Hematopoietic multipotent progenitor cell treated with erythropoietin and hydrocortisone succinate and interleukin-3 and kit ligand, for 4 days (in vitro differentiated cells): ENCODE data around the gene ANAPC1.
"Not testable (repeated sequence)": the region's sequence is repeated elsewhere in the genome, so short reads cannot be mapped to it uniquely, and the experiment has no call there.

Source experiments
- DNase-seq: peaks from one replicate; pipeline ENCODE4 v3.0.0-alpha.2; 2015

The ANAPC1 gene

GRCh38 chr2:111784081-111784480 lies 99.9 kb downstream of the ANAPC1 start:
- DNase-seq: not testable (repeated sequence)

DNA sequence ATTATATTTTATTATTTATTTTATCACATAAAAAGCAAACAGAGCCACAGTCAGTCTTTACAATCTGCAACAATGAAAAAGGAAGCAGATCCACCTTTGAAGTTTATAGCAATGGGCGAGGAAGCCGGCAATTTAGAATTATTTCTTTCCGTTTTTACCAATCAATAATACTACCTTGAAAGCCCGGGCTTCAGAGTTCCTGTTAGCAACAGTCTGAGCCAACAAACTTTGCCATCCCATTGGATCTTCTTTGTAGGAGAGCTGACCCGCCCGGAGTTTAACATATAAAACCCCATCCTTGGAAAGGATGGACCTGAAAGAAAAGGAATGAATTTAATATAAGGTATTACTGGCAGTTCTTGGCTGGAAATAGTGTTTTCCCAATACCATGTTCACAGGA lies 101.8 kb downstream of the ANAPC1 start:
- not testable (repeated sequence) for DNase-seq

DNA sequence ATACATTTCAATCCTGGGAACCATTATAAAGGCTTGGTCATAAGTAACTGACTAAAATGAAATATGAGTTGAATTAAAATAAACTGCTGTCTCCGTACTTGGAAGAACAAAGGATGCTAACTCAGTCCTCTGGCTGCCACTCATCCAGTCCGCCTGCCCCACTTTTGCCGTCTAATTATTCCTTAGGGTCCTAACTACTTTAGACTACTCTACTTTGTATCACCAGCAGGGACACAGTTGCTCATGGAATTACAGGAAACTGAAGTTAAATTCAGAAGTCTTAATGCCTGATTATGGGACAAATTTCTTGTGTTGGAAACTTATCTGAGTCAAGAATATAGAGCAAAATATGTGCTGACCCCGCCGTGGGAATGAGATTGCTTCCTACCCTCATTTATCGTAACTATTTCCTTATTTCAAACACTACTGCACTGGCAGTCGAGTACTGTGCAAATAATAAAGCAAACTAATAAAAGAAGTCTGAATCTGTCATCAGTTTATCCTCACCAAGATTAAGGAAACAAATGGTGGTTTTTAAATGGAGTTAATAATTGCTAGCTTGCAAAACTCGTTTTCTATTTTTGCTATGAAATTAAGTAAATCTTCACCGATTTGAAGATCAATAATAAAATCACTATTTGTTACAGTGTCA lies 102.4 kb downstream of the ANAPC1 start:
- not testable (repeated sequence) for DNase-seq

DNA sequence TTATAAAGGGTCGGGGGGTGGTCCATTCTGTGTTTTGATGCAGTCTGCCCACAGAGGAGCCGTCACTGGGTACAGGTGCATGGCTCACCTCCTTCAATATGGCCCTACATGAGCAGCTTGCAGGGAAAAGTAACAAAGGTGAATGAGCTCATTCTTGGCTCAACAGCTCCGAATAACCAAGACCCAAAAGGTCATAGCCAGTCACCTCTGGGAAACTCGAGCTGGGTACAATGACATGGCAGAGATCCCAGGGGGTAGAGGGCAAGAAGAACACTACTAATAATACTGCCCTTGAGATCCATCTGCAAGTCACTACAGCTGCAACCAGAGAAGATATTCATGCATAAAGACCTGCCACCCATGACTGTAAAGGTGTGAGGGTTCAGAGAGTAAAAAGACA lies 106.8 kb downstream of the ANAPC1 start:
- DNase-seq: not testable (repeated sequence)

DNA sequence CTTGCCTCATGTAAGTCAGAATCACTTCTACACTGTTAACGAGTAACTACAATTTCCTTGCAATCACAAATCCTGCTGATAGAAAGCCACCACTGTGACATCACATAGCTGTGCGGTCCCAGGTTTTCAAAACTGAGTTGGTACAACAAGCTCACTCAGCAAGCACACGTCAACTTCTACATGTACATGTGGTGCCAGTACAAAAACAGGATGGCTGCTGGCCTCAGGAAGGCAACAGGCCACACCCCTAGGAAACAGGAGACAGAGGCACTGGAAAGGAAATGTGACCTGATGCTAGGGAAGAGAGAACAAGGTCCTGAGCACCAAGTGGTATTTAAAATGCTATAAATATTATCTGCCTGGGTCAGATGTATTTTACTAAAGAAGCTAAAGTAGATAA lies 107.7 kb downstream of the ANAPC1 start:
- not testable (repeated sequence) for DNase-seq

- DNase-seq: not testable (repeated sequence)
Observed at GRCh38 chr2:111772180-111772579, 111.8 kb downstream of the ANAPC1 start.

DNA sequence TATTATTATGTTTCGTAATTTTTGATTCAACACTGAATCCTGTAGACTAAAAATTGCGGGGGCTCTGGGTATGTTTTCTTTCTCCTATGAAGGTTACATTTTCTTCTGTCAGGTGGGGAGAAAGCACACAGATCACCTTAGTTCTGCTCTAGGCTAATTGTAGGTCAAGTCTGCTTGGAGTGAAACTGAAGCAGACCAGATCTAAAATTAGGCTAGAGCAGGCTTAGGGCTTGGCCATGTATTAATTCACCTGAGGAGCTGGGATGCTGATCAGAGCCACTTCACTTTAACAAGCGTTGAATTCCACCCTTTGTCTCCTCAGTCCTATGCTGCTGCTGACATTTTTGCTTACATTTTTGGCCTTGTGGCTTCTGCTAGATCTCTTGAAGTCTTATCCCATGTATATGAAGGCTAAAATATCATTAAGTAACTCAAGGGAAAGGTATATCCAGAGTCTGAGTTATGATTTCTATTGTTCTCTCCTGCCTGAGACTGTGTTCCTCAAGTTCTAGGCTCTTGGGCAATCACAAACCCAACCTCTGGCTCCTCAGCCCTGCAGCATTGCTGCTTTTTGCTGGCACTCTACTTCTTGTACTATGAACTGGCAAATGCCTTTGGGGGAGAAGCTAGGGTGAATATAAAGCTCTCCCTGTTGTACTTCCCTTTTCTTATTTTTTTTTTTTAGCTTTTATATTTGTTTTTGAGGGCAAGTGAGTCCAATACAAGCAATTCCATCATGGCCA lies 112.9 kb downstream of the ANAPC1 start:
- not testable (repeated sequence) for DNase-seq

- peak; percentile 47 for DNase-seq
Observed at GRCh38 chr2:111768266-111769190, 115.5 kb downstream of the ANAPC1 start.

DNA sequence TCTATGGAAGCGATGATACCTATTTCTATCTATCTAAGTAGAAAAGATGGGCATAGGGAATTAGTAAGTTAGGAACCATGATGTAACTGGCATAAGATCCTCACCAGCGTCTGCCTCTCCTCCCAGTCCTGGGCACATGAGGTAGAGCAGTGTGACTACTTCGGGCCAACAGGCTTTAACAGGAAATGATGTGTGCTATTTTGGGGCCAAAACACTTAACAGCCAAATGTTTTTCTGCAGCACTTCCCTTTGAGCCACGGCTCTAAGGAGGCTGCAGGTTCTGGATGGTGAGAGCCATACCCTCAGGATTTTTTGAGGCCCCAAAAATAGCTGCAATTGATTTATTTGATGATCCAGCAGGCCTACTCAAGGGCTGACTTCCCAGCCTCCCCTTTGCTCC lies 116.9 kb downstream of the ANAPC1 start:
- peak; percentile 18 for DNase-seq

DNA sequence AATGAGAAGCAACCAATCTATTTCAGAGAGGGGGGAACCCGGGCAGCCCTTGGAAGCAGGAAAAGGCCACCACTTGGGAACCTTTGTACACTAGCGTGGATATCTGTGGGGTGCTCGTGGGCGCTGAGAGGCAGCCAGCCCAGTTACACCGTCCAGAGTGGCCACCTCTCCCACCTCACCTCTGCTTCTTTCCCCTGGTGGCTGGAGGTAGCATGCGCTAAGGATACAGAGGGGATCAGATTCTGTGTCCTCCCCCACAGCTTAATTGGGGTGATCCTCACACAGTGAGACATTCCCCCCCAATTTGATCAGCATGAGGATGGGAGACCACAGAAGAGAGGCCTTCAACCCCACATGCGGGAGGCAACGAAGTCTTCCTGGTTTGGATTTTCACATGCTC lies 117.7 kb downstream of the ANAPC1 start:
- DNase-seq: not testable (repeated sequence)

GRCh38 chr2:111764151-111764550 lies 119.8 kb downstream of the ANAPC1 start:
- DNase-seq: not testable (repeated sequence)

DNA sequence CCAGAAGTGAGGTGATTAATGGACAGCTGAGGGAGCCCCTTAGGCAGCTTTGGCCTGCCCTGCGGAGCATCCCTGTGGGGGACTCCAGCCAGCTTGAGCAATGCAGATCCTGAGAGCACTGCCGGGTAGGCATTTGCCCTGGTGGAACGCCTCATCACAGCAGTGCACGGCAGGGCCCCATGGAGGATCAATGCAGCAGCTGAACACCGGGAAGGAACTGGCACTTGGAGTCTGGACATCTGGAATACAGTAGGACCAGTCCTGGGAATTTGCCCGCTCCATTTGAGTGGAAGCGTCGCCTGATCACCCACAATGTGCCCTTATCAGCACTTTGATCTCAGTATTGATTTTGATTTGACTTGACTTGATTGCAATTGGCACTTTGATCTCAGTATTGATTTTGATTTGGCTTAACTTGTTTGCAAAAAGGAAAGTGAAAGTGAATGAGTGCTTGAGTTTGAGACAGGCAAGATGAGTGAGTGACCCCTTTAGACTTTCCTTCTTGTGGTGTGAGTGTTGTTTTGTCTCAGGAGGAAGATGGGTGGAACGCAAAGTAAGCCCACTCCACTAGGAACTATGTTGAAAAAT lies 123.2 kb downstream of the ANAPC1 start:
- not testable (repeated sequence) for DNase-seq

DNA sequence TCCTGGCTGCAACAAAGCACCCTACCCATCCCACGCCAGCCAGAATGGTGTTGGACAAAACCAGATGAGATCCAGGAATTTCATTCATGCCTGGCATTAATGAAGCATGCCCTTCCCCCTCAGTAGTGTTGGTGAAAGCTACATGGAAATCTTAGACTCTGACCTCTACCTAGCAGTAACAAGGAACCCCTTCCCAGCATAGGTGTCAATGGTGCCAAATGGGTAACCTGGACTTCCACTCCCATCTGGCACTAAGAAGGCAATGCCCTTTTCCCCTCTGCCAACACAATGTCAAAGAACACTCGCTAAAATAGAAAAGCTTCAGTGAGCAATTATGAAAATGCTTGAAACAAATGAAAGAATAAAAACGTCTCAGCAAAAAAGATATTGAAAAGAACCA lies 131.5 kb downstream of the ANAPC1 start:
- DNase-seq: not testable (repeated sequence)

GRCh38 chr2:111750641-111751040 lies 133.4 kb downstream of the ANAPC1 start:
- DNase-seq: not testable (repeated sequence)

DNA sequence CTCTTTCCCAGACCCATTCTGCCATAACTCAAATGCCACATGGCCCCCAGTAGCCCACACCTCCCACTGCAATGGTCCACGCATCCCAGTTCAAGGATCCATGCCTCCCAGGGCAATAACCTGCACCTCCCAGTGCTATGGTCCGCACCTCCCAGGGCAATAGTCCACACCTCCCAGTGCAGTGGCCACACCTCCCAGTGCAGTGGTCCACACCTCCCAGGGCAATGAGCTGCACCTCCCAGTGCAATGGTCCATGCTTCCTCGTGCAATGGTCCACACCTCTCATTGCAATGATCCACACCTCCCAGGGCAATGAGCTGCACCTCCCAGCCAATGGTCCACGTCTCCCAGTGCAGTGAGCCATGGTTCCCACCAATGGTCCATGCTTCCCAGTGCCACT lies 135.6 kb downstream of the ANAPC1 start:
- not testable (repeated sequence) for DNase-seq

GRCh38 chr2:111747410-111748115 lies 136.4 kb downstream of the ANAPC1 start:
- DNase-seq: not testable (repeated sequence)

- not testable (repeated sequence) for DNase-seq
Observed at GRCh38 chr2:111744751-111745150, 139.2 kb downstream of the ANAPC1 start.

DNA sequence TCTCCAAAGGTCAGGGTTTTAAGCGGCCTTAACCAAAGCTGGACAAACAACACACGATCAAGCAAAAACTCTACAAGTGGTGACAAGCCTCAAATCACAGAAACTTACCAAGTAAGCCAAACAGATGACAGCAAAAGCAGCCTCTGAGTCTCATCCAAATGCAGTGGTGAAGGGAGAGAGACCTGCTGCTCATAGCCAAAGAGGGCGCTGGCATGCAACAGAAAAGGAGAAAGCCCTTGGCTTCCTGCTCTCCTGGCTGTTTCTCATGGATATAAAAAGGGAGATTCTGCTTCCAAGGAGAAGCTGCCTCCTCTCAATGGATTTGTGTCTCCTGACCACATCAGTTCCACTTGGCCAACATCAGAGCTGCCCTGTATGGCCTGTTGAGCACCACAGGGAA lies 142.5 kb downstream of the ANAPC1 start:
- not testable (repeated sequence) for DNase-seq

- peak; percentile 21 for DNase-seq
Observed at GRCh38 chr2:111735838-111736721, 147.9 kb downstream of the ANAPC1 start.

GRCh38 chr2:111735420-111735819 lies 148.6 kb downstream of the ANAPC1 start:
- DNase-seq: not testable (repeated sequence)
